Thoracic aorta (tissue), 2 donors: ENCODE measurements around the gene ATXN1. TPM values are rescaled to one million over a fixed set of nuclear protein-coding genes. Genes with fewer than 3 reads are reported as not detected.

Source experiments
- ATAC-seq: fragments of 150-250 bp; one replicate; pipeline ENCODE4 v1.8.0; 2017; ENCODE audit warnings: low read depth; ENCODE audit not compliant: insufficient number of reproducible peaks, low FRiP score
- DNase-seq: peaks from one replicate; pipeline ENCODE4 v3.0.0-alpha.2; 2020; ENCODE audit warnings: low spot score
- H3K27ac ChIP-seq, 2 donors: fragments of 200-600 bp; sonication (generic); 1 replicate in 1 of 2; 2 replicates in 1 of 2; pipeline ENCODE4 v1.5.1; 2016; ENCODE audit warnings: mild to moderate bottlenecking in 2 of 2, moderate library complexity in 2 of 2
- H3K27me3 ChIP-seq: fragments of 200-600 bp; sonication (generic); replicated peaks from 2 replicates; pipeline ENCODE4 v1.6.0; 2016; ENCODE audit warnings: mild to moderate bottlenecking; ENCODE audit not compliant: insufficient read depth
- H3K36me3 ChIP-seq: fragments of 200-600 bp; sonication (generic); one replicate; pipeline ENCODE4 v1.5.1; 2016
- H3K4me1 ChIP-seq, 2 donors: fragments of 200-600 bp; sonication (generic); 1 replicate in 1 of 2; 2 replicates in 1 of 2; pipeline versions ENCODE4 v1.5.1 to v1.6.0; 2016; ENCODE audit warnings: low read depth in 2 of 2, mild to moderate bottlenecking in 1 of 2; ENCODE audit not compliant: control insufficient read depth in 1 of 2
- H3K4me3 ChIP-seq: fragments of 200-600 bp; sonication (generic); 2 replicates; pipeline ENCODE4 v1.5.1; 2016; ENCODE audit warnings: mild to moderate bottlenecking
- H3K9me3 ChIP-seq: fragments of 200-600 bp; sonication (generic); 2 replicates; pipeline ENCODE4 v1.5.1; 2016
- total RNA-seq, 2 donors: library from RNA; depleted of rRNA; stranded (reverse); fragments of >200 nt; gene quantifications; one replicate each; pipeline versions ENCODE4 v1.1.0 to v1.2.3, GENCODE V29; 2016
- TF ChIP-seq, protein P1 (sequence below): fragments of 200-600 bp; sonication (generic); IDR thresholded peaks from one replicate; pipeline ENCODE4 v1.5.1; 2019; ENCODE audit warnings: antibody characterized with exemption

ATXN1 gene
- total RNA-seq, 2 donors from 2014 or later: 59.8 to 62.4 TPM

DNA sequence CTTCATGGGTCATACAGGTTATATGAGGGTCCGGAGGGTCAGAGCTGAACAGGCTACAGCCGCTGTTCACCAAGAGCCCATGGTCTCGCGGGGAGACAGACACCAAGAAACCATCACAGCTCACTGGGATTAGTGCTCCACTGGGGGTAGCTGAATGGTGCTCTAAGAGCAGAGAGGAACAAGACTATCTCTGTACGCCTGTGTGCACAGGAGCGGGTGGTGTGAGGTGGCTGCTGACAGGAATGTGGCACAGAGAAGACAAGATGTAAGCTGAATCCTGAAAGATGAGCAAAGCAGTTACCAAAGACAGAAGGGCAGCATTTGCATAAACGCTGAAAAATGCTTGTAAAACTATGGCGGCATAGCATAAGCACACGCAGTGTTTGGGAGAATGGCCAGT, 383.8 kb downstream of the ATXN1 start:
- ATAC-seq (no peak), DNase-seq (no peak)
- H3K27me3 ChIP-seq: no peaks in the 10 kb centered on the region
- no peaks in the 10 kb centered on the region for H3K9me3 ChIP-seq
- H3K4me3 ChIP-seq: no peak overlapping the region
- H3K27ac ChIP-seq: no peak overlapping the region
- TF ChIP-seq, protein P1, sequence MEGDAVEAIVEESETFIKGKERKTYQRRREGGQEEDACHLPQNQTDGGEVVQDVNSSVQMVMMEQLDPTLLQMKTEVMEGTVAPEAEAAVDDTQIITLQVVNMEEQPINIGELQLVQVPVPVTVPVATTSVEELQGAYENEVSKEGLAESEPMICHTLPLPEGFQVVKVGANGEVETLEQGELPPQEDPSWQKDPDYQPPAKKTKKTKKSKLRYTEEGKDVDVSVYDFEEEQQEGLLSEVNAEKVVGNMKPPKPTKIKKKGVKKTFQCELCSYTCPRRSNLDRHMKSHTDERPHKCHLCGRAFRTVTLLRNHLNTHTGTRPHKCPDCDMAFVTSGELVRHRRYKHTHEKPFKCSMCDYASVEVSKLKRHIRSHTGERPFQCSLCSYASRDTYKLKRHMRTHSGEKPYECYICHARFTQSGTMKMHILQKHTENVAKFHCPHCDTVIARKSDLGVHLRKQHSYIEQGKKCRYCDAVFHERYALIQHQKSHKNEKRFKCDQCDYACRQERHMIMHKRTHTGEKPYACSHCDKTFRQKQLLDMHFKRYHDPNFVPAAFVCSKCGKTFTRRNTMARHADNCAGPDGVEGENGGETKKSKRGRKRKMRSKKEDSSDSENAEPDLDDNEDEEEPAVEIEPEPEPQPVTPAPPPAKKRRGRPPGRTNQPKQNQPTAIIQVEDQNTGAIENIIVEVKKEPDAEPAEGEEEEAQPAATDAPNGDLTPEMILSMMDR: no peak
- H3K4me1 ChIP-seq: peaks cover 0 to 6% of the 10 kb centered on the region in 2 donors
- no peaks in the 10 kb centered on the region for H3K36me3 ChIP-seq

- Histone ChIP-seq H3K4me3 (no peak overlapping the region), H3K4me1 (peaks cover 0 to 6% of the 10 kb centered on the region in 2 donors), H3K27ac (no peak overlapping the region), H3K9me3 (no peaks in the 10 kb centered on the region), H3K27me3 (no peaks in the 10 kb centered on the region), H3K36me3 (no peaks in the 10 kb centered on the region)
- DNase-seq (no peak), ATAC-seq (no peak)
- TF ChIP-seq, protein P1: no peak
Measured at GRCh38 chr6:16375843-16376242, 385.4 kb downstream of the ATXN1 start.

DNA sequence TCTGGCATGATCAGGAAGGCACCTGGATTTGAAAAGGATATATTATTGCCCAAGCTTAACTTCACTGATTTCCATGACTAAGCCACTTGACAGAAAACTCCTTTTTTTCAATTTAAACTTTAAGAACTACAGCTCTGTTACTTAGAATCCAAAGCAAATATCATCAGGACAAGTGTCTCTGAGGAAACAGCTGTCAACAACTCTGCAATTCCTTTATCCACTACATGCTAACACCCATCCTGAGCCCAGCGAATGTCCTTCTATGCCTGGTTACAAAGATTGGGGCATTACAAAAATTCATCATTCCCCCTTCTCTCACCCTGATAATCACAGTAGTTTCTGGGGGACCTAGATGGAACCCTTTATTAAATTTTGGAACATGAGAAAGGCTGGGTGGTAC, 386.1 kb downstream of the ATXN1 start:
- DNase-seq (no peak), ATAC-seq (no peak)
- H3K27me3 ChIP-seq: no peaks in the 10 kb centered on the region
- H3K36me3 ChIP-seq: no peaks in the 10 kb centered on the region
- no peaks in the 10 kb centered on the region for H3K9me3 ChIP-seq
- no peak overlapping the region for H3K4me3 ChIP-seq
- H3K4me1 ChIP-seq: peaks cover 0 to 6% of the 10 kb centered on the region in 2 donors
- no peak overlapping the region for H3K27ac ChIP-seq
- TF ChIP-seq, protein P1: no peak

- no peaks in the 10 kb centered on the region for H3K36me3 ChIP-seq
- no peak overlapping the region for H3K4me3 ChIP-seq
- no peak for DNase-seq
- TF ChIP-seq, protein P1: no peak
- no peak for ATAC-seq
- no peak overlapping the region for H3K27ac ChIP-seq
- no peaks in the 10 kb centered on the region for H3K9me3 ChIP-seq
- H3K4me1 ChIP-seq: peaks cover 0 to 6% of the 10 kb centered on the region in 2 donors
- H3K27me3 ChIP-seq: no peaks in the 10 kb centered on the region
Measured at GRCh38 chr6:16374461-16375200, 386.6 kb downstream of the ATXN1 start.

- Histone ChIP-seq H3K27me3 (no peaks in the 10 kb centered on the region), H3K36me3 (no peaks in the 10 kb centered on the region), H3K4me1 (peaks cover 0 to 6% of the 10 kb centered on the region in 2 donors), H3K4me3 (no peak overlapping the region), H3K27ac (no peak overlapping the region), H3K9me3 (no peaks in the 10 kb centered on the region)
- no peak for DNase-seq
- TF ChIP-seq, protein P1: no peak
- no peak for ATAC-seq
Measured at GRCh38 chr6:16374016-16374415, 387.2 kb downstream of the ATXN1 start.
